GM19463 (cell line): ENCODE data around the gene DGKI.

ENCODE experiments used
- ATAC-seq: cut with Tn5 transposase; IDR thresholded peaks from one replicate; pipeline ENCODE4 v1.9.1; 2021; ENCODE audit warnings: mild to moderate bottlenecking, moderate library complexity; ENCODE audit not compliant: unreplicated experiment

The DGKI gene

DNA sequence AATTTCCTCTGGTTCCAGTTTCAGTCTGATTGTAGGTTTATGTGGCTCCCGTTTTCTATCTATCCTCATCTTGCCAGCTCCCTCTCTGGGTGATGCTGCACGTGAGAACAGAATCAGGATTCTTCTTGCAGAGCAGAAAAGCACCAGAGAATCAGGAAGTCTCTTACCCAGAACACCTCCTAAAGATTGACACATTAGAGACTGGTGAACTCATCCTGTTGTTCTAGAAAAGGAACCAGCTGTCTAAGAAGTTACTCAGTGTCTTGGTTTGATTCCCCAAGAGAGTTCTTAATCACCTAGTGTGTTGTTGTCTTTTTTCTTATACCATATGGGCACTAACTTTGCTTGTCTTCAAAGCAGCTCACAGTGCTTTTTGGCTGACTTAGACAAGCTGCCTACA lies 152.4 kb downstream of the DGKI start:
- ATAC-seq, result peak; percentile 79

DNA sequence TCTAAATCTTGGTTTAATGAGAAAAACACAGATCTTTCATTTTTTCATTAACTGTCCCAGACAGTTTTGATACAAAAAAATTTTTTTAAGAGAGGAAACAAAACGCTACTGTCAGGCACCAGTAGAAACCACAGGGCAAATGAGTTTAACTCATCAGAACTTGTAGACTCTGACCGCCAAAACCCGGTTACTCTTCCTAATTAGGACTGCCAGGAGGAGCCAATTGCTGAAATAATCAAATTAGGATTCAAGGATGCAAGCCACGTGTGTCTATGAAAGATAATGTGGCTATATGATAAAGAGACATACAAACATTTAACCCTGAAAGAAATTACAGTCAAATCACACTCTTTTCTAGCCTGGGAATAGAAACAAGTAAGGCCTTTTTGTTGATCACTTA lies 154.4 kb downstream of the DGKI start:
- ATAC-seq, result no peak

DNA sequence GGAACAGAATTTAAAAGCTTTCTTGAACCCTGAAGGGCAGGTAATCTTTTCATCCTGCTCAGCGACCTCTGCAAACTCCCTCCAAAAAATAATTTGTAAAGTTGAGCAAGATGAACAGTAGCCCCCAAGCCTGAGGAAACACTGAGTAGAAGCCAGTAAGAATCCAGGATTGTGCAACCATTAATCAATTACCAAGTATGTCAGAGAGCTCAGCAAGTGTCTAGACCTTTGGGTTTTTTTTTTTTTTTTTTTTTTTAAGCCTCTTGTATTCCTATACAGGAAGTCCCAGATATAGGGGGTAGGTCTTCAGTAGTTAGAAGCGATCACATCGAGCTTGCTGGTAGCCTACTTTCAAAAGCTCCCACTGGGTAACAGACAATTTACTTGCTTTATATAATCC lies 155.2 kb downstream of the DGKI start:
- no peak for ATAC-seq

DNA sequence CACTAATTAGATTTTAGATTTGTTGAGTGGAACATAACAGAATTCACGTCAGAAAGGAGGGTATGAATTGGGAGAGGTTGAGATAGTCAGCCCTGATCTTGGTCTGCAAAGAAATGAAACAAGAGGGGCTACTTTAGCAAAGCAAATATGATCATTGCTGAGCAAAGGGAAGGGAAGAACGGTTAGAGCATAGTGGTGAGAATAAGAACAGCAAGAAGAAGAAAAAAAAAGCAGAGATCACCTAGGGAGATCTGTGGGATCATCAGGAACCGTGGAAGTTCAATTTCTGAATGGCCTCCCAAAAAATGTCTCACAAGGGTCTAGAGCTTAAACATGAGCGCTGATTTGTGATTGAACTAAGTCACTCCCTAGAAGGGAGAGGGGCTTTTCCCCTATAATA lies 156.1 kb downstream of the DGKI start:
- no peak for ATAC-seq

DNA sequence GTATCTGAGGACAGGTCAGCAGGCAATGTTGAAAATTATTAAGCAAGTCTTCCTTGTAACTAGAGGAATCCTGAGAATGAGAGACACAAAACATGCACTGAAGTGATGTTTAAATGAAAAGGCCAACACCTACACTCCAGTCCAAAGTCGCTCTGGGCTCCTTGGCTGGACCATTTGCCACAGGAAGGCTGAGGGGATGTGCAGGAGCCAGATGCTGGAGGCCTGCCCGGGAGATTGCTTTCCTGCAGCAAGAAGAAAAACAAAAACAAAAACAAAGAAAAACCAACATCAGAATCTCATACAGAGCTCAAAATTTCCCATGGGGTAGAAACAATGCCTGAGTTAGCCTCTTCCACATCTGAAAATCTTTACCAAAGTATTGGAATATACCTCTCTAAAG lies 157.0 kb downstream of the DGKI start:
- no peak for ATAC-seq

DNA sequence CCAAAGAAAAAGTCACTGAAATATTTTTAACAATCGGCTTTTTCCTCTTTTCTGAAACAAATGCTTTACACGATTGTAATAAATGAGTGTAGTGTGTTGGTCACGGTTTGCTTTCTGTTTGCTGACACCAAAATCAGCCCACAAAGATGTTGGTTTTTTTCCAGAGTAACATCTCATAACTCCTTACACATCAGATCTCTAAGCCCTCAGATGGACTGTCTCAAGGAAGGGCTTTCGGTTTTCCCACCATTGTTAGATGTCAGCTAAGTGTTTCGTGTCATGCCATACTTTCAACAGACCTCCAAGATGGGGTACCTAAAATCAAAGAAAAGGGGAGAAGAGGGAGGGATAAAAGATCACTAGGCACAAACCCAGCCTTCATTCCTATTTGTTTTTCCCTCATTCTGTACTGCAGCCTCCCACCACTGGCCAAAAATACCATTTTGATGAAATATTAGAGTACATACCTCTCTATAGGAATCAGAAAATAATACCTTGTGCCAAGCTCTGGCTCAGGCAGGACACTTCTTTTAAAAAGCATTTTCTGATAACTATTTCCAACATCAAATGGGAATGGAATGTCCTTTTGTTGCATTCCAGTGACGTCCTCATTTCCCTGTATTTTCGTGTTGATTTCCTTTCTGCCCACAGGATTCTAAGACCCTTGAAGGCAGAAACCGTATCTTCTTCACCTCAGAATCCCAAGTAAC lies 159.1 kb downstream of the DGKI start:
- no peak for ATAC-seq

DNA sequence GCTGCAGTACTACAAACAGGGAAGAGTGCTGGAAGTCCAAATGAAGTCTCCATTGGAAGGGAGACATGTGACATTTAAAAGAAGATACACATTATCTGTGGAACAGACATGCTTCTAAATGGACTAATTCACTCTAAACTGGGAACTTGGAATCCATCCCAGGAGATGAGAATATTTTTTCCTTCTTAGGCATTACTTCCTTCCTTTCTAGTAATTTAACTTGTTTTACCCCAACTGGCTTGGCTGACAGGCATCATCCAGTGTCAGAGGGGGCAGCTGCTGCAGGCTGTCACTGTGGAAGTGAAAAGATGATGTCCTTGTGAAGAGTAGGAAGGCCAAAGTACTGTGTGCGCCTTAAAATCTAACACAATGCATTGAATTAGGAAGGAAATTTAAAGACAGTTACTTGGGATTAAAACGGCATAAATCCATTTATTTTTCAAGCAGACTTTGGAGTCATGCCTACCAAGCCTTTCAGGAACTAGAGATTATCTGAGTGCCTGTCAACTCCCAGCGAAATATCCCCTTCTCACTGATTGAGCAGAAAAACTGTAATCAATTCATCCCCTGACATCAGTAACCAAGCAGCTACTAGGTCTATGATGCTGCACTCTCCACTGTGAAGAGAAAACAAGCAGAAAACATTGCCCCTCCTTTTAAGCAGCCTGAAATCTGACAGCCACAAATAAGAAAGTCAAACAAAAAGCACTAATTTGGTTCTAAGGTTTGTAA lies 161.2 kb downstream of the DGKI start:
- ATAC-seq, result no peak

DNA sequence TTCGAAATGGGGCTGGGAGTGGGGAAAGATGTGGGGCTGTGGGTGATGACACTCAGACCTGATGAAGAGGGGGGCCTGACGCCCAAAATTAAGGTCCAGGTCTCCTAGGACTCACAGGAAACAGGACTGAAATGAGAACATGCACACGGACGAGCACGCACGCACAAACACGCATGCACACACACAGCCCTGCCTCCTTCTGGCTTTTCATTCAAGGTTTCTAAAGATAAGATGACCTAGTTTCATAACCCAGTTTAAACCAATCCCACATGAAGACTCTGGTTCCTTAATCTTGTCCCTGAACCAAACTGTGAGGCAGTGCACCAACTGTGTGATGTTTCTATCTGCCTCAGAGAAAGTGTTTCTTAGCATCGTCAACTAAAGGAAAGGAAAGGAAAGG lies 162.0 kb downstream of the DGKI start:
- ATAC-seq, result no peak

DNA sequence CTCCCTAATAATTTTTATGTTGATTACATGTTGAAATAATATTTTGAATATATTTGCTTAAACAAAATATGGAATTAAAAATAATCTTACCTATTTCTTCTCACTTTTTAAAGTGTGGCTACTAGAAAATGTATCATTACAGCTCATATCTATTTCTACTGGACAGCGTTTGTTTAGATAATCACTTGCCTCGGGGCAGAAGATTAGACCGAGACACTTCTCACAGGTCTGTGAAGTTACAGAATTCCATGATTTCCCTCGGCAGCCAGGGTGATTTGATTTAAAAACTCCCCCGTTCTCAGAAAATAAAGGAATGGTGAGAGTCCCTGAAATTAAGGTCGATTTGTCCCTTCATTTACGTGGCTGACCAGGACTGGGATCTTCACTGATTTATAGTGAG lies 162.5 kb downstream of the DGKI start:
- ATAC-seq, result no peak

DNA sequence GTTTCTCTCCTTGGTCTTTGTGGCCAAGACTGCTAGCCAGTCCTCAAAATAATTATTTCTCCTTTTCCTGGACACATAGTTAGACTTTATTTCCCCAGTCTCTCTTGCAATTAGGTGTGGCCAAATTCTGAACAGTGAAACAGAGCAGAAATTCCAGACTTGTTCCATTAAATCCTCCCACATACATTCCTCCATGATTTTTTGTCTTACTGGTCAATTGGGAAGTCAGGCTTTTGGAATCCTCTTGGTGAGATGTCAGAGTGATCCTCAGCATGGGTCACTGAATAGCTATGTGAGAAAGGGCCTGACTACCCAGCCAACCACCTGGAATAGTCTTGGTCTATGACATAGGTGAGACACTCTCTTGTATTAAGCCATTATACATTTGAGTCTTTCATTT lies 164.2 kb downstream of the DGKI start:
- ATAC-seq, result no peak

DNA sequence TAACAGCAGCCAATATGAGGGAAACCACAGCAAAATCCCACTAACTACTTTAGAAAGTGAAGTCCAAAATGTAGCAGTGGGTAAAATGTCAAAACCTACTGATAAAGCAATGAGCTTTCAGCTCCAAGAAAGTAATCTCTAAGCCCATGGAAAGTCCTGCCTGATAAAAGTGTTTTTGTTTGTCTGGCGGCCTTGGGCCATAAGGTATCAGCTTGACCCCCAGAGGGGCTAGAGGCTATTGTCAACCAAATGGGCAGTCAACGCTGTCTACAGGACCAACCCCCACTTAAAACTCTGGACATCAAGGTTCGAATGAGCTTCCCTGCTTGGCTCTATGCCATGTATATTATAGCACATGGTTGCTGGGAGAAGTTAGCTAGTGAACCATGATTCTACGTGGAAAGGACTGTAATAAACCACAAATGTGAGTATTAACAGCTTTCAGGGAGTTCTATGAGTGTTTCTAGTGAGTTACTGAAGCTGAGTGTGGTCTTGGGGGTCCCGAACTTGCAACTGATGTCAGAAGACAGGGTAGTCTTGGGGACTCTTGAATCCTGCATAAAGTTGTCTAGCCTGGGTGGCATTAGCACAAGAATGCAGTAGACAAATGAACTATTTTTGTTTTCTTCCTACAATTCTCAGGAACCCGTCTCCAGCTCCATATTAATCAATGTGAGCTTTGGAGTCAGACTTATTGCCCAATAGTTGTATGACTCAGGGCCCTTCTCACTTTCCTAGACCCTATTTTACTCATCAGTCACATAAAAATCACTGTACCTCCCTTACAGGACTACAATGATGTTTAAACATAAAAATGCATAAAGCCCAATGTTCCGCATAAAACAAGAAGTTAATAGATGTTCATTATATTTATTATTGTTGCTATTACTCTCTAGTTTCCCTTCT lies 164.9 kb downstream of the DGKI start:
- no peak for ATAC-seq

DNA sequence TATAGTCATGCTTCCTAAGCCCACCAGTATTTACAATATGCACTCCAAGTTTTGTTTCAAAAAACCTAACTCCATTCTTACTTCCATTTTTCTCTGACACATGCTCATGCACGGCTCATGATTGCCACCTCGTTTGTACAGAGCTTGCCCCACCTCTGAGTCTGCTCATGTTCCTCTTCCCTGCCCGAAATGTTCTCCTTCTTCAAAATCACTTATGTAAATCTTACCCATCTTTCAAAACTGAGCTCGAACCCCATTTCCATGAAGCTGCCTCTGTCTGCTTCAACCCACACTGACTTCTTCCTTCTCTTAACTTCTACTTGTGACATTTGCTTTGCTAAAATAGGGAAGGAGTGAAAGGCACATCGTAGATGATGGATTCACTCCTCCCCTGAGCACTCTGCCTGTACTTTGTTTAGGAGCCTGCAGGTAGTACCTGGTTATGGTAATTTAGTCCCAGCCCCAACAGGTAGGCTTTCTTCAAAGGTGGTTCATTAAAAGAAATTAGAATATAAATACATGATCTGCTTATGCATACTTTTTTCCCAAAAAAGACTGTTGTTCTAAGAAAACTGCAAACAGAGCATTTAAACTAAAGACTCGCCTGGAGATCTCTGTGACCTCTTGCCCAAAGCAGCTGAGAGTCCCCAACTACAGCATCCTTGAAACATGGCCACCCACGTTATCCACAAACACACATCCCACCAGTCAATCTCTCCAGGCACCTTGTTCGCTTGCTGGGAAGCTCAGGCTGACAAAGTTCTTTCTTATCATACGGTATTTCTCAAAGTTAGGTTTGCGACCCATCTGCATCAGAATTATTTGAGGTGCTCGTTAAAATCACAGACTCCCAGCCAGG lies 172.0 kb downstream of the DGKI start:
- ATAC-seq, result no peak

DNA sequence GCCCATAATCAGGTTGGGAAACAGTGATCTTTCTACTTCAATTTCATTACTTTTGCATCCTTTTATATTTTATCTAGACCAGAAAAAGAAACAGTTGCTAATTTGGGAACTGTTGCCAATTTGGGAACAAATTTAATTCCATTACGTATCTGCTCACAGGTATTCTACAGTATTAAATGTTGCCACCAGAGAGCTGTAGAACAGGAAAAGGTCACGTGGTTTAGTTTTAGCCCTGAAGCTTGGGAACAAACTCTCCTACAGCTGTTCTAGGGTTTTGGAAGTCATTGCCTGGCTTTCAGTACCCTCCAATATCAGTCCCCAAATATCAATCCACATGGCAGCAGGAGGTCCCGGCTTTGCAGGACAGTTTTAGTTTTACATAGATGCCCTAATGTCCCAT lies 172.7 kb downstream of the DGKI start:
- ATAC-seq, result no peak

DNA sequence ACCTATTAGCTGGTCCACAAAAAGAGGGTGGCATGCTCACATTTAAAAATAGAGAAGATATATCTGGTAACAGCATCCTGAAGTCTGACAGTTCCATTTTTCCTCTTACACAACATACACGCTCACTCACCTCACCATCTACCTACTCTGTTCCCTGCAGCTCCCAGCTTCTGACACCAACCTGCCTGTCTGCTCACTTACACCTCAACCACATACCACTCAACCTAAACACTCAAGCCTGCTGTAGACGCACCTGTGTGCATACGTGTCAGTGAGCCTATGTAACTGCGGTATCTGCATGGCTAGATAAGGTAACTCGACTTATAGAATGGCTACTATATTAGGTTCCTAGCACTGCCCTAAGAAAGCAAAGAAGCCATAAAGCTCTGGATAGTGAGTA lies 174.9 kb downstream of the DGKI start:
- no peak for ATAC-seq

DNA sequence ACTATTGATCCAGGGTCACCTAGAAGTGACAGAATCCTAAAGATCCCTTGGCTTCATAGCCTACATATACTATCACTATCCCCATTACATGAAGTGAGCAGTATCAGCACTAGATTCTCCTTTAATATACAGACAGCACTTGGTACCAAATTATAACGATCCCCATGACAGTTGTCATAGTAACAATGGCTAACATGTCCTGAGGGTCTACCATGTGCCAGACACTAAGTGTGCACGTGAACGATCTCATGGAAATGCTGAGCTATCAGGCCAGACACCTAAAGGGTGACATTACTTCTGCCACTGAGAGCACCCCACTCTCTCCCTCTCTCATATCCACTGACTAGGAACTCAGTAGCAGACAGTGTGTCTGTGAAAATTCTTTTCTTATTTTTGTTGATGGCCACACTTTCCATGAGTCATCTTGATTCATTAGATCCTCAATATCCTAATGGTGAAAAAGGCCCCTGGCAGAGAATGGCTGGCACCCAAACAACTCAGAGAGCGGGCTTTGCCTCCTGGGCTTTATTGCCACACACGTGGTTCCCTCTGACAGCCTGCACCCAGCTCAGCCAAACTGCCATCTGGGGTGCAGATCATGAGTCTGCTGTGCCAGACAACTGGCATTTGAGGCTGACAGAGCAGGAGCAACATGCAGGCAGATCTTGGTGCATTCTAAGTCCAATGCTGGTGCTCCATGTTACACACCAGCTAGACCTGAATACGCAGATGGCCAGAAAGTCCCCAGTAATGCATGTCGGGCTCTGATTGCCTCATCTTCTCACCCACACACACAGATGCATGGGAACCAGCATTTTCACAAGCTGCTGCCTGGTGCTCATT lies 176.3 kb downstream of the DGKI start:
- peak; percentile 74 for ATAC-seq

DNA sequence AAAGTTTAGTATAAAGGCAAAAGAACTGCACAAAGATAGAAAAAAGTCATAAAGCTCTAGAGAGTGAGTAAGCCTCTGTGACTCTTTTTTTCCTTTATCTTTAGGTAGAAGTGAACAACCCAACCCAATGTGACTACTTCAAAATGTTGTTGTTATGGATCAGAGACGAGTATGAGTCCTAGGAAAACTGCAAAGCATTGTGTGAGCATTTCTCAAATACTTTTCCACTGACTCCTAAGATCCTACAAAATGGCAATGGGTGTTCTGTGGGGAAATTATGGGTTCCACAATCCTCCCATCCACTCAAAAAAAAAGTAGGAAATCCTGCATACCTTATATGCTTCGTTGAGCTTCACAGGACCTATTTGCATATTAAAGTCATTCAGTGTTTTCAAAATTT lies 177.1 kb downstream of the DGKI start:
- ATAC-seq, result no peak

DNA sequence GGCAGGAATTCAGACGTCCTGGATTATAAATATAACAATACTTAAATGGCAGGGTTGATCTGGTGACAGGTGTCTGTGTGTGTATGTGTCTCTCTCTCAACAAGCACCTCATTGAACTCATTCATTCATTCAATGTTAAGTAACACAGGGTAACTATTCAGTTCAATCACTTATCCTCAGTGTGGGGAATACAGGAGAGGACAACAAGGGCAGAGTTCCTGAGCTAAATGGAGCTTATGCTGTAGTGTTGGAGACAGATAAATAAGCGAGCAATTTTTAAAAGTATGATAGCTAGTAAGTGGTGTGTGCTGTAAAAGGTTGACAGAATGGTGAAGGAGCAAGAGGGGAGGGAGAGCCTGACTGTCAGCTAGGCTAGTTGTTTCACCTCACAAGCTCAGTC lies 178.4 kb downstream of the DGKI start:
- no peak for ATAC-seq

DNA sequence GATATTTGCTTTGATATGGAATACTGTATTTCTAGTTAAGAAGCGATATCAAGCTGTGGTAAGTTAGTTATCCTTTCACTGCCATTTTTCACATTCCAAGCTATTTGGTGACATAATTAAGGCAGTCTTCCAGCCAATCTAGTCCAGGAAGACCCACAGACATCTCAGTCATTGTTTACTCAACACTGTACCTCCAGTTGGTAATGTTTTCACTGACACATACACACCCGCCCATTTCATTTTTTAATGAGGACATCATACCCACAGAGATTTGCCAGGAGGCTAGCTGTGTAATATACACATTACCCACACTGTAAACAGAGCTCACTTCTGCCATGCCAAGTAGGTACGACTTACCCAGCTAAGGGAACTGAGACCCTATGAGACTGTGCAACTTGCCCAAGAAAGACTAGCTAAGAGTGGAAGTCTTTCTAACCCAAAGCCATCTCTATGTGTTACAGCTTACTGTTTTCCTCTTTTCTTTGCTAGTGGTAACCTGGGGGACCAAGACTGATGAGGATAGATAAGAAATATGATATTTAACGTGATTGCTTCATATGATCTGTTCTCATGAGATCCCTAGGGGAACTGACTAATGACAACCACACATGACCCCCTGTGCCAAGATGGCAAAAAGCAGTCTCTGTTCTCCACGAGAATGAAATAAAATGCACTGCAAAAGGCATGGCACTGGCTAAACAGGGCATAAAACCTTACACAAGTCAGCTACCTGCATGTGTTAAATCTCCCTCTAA lies 179.0 kb downstream of the DGKI start:
- ATAC-seq, result no peak

DNA sequence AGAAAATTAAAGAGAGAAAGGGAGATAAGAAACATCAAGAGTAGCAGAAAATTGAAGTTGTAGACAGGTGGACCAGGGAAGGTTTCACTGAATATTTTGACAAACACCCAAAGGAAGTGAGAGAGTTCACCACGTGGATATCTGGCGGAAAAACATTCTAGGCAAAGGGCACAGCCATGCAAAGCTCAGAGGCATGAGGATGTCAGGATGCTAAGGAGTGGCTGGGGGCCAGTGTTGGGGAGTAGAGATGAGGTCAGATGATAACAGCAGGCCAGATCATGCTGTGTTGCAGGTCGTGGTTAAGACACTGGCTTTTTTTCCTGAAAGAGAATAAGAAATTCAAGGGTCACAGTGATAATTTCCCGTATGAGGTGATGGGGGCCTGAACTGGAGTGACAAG lies 181.9 kb downstream of the DGKI start:
- ATAC-seq, result no peak
